Ishikawa (cell line): ENCODE results near the gene TMBIM4.

ENCODE experiments used
- CEBPB ChIP-seq: IDR thresholded peaks from 2 replicates; pipeline ENCODE4 v1.6.1; 2012
- CREB1 ChIP-seq: IDR thresholded peaks from 2 replicates; pipeline ENCODE4 v1.6.1; 2012; ENCODE audit warnings: low read depth
- EGR1 ChIP-seq: IDR thresholded peaks from 2 replicates; pipeline ENCODE4 v1.6.1; 2012
- EP300 ChIP-seq: IDR thresholded peaks from 2 replicates; pipeline ENCODE4 v1.6.1; 2012; ENCODE audit warnings: borderline replicate concordance
- FOXM1 ChIP-seq: IDR thresholded peaks from 2 replicates; pipeline ENCODE4 v1.6.1; 2012; ENCODE audit warnings: low read depth, borderline replicate concordance
- NFIC ChIP-seq: IDR thresholded peaks from 2 replicates; pipeline ENCODE4 v1.6.1; 2012
- RAD21 ChIP-seq: IDR thresholded peaks from 2 replicates; pipeline ENCODE4 v1.6.1; 2012; ENCODE audit warnings: low read depth
- TAF1 ChIP-seq: IDR thresholded peaks from 2 replicates; pipeline ENCODE4 v1.6.1; 2012; ENCODE audit warnings: low read depth, mild to moderate bottlenecking
- TCF12 ChIP-seq: IDR thresholded peaks from 2 replicates; pipeline ENCODE4 v1.6.1; 2012; ENCODE audit warnings: low read depth
- TEAD4 ChIP-seq: IDR thresholded peaks from 2 replicates; pipeline ENCODE4 v1.6.1; 2012
- YY1 ChIP-seq: IDR thresholded peaks from 2 replicates; pipeline ENCODE4 v1.6.1; 2012; ENCODE audit warnings: low read depth
- ZBTB7A ChIP-seq: IDR thresholded peaks from 2 replicates; pipeline ENCODE4 v1.6.1; 2012; ENCODE audit warnings: low read depth
- TF ChIP-seq, protein P1 (sequence below): IDR thresholded peaks from 2 replicates; pipeline ENCODE4 v1.6.1; 2012
- TF ChIP-seq, protein P2 (sequence below): IDR thresholded peaks from 2 replicates; pipeline ENCODE4 v1.6.1; 2012; ENCODE audit warnings: low read depth, mild to moderate bottlenecking
- TF ChIP-seq, protein P3 (sequence below): IDR thresholded peaks from 2 replicates; pipeline ENCODE4 v1.6.1; 2012

TMBIM4 gene, protein sequence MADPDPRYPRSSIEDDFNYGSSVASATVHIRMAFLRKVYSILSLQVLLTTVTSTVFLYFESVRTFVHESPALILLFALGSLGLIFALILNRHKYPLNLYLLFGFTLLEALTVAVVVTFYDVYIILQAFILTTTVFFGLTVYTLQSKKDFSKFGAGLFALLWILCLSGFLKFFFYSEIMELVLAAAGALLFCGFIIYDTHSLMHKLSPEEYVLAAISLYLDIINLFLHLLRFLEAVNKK

DNA sequence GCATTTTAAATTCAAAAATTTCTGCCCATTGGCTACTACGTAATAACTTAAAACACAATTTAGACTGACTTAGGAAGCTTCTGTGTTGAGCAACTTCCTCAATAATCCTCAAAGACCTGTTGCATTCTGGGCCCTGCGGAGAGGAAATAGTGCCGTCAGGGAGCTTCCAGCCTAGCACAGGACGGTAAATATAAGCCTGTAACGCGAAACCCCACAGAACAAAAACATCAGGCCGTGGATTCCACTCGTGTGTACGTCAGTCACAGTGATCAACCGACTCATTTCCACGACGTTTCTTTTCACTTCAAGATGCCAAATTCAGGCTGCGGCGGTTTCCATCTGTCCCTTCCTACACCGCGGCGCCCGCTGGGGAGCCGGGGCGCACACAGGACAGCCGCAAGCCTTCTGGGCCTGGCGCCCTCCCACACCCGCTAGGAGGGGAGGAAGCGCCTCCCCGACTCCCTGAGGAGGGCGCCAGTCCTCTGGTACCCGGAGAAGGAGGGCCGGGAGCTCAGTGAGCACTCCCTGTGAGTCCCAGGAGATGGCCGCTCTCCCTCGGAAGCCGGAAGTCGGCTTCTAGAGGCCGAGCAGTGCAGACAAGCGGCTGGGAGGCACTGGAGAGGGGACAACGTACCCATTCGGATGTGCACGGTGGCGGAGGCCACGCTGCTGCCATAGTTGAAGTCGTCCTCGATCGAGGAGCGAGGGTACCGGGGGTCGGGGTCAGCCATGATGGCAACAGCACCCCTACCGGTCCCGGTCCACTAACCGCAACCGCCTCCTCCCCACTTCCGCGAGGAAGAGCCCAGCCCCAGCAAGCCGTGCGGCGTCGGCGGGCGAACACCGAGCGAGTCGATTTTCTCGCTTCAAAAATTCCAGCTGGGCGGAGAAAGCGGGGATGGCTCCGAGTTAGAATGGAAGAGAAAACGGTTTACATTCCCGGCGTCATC is at the start of gene TMBIM4:
TMBIM4 (minus strand) TSS at position 776 of the 950 bp plus-strand sequence; CDS start at position 731, 45 bp downstream.
- TF ChIP-seq TAF1 (peak; percentile 87), NFIC (no peak; the same call in 1 of the 2 replicates), CREB1 (no peak), TCF12 (peak; percentile 71), EP300 (peak; percentile 41; the same call in 1 of the 2 replicates), YY1 (no peak; the same call in 1 of the 2 replicates), EGR1 (peak; percentile 37; the same call in 1 of the 2 replicates), CEBPB (peak; percentile 95), RAD21 (0 out of 2 replicates have a peak, but pooled peaks have one; percentile 5), FOXM1 (peak; percentile 49), ZBTB7A (peak; percentile 86), TEAD4 (peak; percentile 47)
- TF ChIP-seq, protein P1, sequence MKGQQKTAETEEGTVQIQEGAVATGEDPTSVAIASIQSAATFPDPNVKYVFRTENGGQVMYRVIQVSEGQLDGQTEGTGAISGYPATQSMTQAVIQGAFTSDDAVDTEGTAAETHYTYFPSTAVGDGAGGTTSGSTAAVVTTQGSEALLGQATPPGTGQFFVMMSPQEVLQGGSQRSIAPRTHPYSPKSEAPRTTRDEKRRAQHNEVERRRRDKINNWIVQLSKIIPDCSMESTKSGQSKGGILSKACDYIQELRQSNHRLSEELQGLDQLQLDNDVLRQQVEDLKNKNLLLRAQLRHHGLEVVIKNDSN: peak; percentile 5; the same call in 1 of the 2 replicates
- TF ChIP-seq, protein P2, sequence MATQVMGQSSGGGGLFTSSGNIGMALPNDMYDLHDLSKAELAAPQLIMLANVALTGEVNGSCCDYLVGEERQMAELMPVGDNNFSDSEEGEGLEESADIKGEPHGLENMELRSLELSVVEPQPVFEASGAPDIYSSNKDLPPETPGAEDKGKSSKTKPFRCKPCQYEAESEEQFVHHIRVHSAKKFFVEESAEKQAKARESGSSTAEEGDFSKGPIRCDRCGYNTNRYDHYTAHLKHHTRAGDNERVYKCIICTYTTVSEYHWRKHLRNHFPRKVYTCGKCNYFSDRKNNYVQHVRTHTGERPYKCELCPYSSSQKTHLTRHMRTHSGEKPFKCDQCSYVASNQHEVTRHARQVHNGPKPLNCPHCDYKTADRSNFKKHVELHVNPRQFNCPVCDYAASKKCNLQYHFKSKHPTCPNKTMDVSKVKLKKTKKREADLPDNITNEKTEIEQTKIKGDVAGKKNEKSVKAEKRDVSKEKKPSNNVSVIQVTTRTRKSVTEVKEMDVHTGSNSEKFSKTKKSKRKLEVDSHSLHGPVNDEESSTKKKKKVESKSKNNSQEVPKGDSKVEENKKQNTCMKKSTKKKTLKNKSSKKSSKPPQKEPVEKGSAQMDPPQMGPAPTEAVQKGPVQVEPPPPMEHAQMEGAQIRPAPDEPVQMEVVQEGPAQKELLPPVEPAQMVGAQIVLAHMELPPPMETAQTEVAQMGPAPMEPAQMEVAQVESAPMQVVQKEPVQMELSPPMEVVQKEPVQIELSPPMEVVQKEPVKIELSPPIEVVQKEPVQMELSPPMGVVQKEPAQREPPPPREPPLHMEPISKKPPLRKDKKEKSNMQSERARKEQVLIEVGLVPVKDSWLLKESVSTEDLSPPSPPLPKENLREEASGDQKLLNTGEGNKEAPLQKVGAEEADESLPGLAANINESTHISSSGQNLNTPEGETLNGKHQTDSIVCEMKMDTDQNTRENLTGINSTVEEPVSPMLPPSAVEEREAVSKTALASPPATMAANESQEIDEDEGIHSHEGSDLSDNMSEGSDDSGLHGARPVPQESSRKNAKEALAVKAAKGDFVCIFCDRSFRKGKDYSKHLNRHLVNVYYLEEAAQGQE: no peak
- TF ChIP-seq, protein P3, sequence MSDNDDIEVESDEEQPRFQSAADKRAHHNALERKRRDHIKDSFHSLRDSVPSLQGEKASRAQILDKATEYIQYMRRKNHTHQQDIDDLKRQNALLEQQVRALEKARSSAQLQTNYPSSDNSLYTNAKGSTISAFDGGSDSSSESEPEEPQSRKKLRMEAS: peak; percentile 77

DNA sequence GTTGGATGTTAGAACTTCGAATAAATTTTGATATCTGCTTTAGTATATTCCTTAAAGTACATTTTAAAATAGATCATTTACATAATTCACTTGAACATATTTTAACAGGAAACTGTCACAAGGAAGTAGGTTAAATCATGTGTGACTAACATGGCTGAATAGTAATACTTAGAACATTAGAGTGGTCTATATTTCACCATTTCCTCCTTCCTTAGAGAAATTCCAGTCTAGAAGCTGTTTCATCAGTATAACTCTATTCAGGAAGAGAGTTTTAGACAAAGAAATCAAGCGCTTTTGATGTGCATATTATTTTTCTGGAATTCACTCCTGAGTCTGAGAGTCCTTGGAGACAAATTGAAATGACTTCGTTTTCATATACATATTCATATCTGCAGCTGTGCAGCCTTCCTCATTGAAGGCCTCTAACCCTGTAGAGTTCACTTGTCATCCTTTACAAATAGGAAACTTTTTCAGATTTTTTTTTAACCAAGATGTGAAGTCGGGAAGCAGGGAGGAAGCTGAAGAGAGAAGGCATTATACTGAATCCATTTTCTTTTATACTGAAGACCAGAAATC is 47.6 kb upstream of the TMBIM4 start:
- no peak for TF ChIP-seq NFIC
- TF ChIP-seq, protein P3: no peak
- no peak for TF ChIP-seq ZBTB7A
- no peak for TF ChIP-seq CEBPB
- TF ChIP-seq TAF1: no peak
- no peak for TF ChIP-seq RAD21
- TF ChIP-seq, protein P2: no peak
- no peak for TF ChIP-seq YY1
- no peak for TF ChIP-seq EP300
- TF ChIP-seq, protein P1: no peak
- TF ChIP-seq TCF12: no peak
- no peak for TF ChIP-seq FOXM1
- no peak for TF ChIP-seq CREB1
- no peak for TF ChIP-seq EGR1
- TF ChIP-seq TEAD4: no peak

DNA sequence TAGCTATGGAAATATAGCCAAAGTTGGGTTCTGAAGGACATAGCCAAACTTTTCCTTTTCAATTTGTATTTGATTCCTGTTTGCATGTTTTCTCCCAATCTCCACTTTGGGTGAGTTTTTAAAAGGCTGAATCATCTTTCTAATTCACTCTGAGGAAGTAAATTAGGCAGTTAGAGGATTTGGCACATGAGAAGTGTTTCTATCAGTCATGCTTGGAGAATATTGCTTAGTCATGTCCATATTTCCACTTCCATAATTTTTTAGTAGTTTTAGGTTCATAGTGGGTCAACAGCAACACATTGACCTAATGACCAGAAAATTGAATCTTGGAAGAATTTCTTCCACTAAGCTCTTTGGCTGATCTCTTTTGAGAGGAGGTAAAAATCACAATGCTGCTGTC is 41.0 kb upstream of the TMBIM4 start:
- TF ChIP-seq TAF1: no peak
- no peak for TF ChIP-seq TEAD4
- TF ChIP-seq EGR1: no peak

DNA sequence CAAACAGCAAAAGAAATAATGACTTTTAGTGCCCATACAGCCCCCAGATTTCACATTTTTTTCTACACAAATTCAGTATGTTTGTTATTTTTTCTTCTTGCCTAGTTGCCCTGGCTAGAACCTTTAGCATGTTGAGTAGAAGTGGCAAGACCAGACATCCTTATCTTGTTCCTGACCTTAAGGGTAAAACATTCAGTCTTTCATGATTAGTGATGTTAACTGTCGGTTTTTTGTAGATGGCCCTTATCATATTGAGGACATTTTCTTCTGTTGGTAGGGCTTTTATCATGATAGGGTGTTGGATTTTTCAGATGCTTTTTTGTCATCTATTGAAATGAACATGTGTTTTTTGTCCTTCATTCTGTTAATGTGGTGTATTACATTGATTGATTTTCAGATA is 36.3 kb upstream of the TMBIM4 start:
- TF ChIP-seq, protein P2: no peak
- TF ChIP-seq NFIC: no peak
- no peak for TF ChIP-seq TAF1
- TF ChIP-seq, protein P3: no peak
- no peak for TF ChIP-seq EP300
- TF ChIP-seq TEAD4: no peak
- no peak for TF ChIP-seq RAD21
- TF ChIP-seq CEBPB: no peak
- no peak for TF ChIP-seq FOXM1
- TF ChIP-seq EGR1: no peak
- TF ChIP-seq, protein P1: no peak
- no peak for TF ChIP-seq CREB1
